Activated T-cell treated with anti-CD3 and anti-CD28 coated beads for 1 hour (primary cell): ENCODE data around the gene MCC.
A peak's percentile ranks its signal among the peaks of the same experiment; 100 is the strongest.
"Not testable (repeated sequence)": the region's sequence is repeated elsewhere in the genome, so short reads cannot be mapped to it uniquely, and the experiment has no call there.

ENCODE experiments used
- DNase-seq: peaks from one replicate; pipeline ENCODE4 v3.0.0-alpha.2; 2020; ENCODE audit warnings: low read depth

The MCC gene

GRCh38 chr5:113081091-113081839 is 407.0 kb downstream of the MCC start:
- no peak for DNase-seq

GRCh38 chr5:113076649-113077048 is 411.6 kb downstream of the MCC start:
- DNase-seq, result not testable (repeated sequence)

GRCh38 chr5:113075019-113075418 is 413.2 kb downstream of the MCC start:
- DNase-seq, result no peak

- DNase-seq, result peak; percentile 11
Observed at GRCh38 chr5:113073629-113074034, 414.6 kb downstream of the MCC start.

- no peak for DNase-seq
Observed at GRCh38 chr5:113071401-113071800, 416.9 kb downstream of the MCC start.

GRCh38 chr5:113070901-113071300 is 417.4 kb downstream of the MCC start:
- no peak for DNase-seq

GRCh38 chr5:113068559-113068958 is 419.7 kb downstream of the MCC start:
- DNase-seq, result no peak

- DNase-seq, result no peak
Observed at GRCh38 chr5:113067635-113068344, 420.5 kb downstream of the MCC start.

GRCh38 chr5:113065626-113066025 is 422.6 kb downstream of the MCC start:
- DNase-seq, result no peak

GRCh38 chr5:113064806-113065205 is 423.4 kb downstream of the MCC start:
- no peak for DNase-seq

GRCh38 chr5:113063927-113064326 is 424.3 kb downstream of the MCC start:
- DNase-seq, result no peak

GRCh38 chr5:113062869-113063508 is 425.3 kb downstream of the MCC start:
- no peak for DNase-seq

- no peak for DNase-seq
Observed at GRCh38 chr5:113061846-113062780, 426.1 kb downstream of the MCC start.

GRCh38 chr5:113060408-113061025 is 427.7 kb downstream of the MCC start:
- no peak for DNase-seq

- no peak for DNase-seq
Observed at GRCh38 chr5:113059232-113060040, 428.8 kb downstream of the MCC start.

GRCh38 chr5:113058706-113059226 is 429.5 kb downstream of the MCC start:
- DNase-seq, result no peak

- no peak for DNase-seq
Observed at GRCh38 chr5:113058269-113058668, 430.0 kb downstream of the MCC start.

GRCh38 chr5:113057557-113057984 is 430.7 kb downstream of the MCC start:
- DNase-seq, result no peak

- no peak for DNase-seq
Observed at GRCh38 chr5:113056988-113057387, 431.3 kb downstream of the MCC start.

GRCh38 chr5:113054899-113055298 is 433.4 kb downstream of the MCC start:
- DNase-seq, result no peak
